Cerebellar nuclear complex (tissue), 1 donor: ENCODE measurements around the gene GRB10.

ENCODE experiments used
- DNase-seq, 2 experiments: peaks; one replicate each; lab custom pipeline; 2025; lab: John Stamatoyannopoulos, UW

GRB10 gene

GRCh38 chr7:50720295-50720694, 62.4 kb downstream of the GRB10 start:
- no peak for DNase-seq

GRCh38 chr7:50718876-50719275, 63.8 kb downstream of the GRB10 start:
- no peak for DNase-seq

GRCh38 chr7:50718311-50718710, 64.4 kb downstream of the GRB10 start:
- no peak for DNase-seq

- DNase-seq = no peak
Observed at GRCh38 chr7:50717181-50717580, 65.5 kb downstream of the GRB10 start.

GRCh38 chr7:50714857-50715256, 67.8 kb downstream of the GRB10 start:
- DNase-seq = no peak

GRCh38 chr7:50713123-50713965, 69.4 kb downstream of the GRB10 start:
- DNase-seq = no peak

- no peak for DNase-seq
Observed at GRCh38 chr7:50712252-50713122, 70.2 kb downstream of the GRB10 start.

- no peak for DNase-seq
Observed at GRCh38 chr7:50711271-50712175, 71.2 kb downstream of the GRB10 start.

- DNase-seq = peak; percentile 60 to 78
Observed at GRCh38 chr7:50710441-50711154, 72.1 kb downstream of the GRB10 start.

GRCh38 chr7:50709151-50709550, 73.5 kb downstream of the GRB10 start:
- DNase-seq = no peak

- no peak for DNase-seq
Observed at GRCh38 chr7:50707236-50708006, 75.3 kb downstream of the GRB10 start.

GRCh38 chr7:50706469-50706937, 76.2 kb downstream of the GRB10 start:
- no peak for DNase-seq

GRCh38 chr7:50704844-50705243, 77.9 kb downstream of the GRB10 start:
- DNase-seq = no peak

GRCh38 chr7:50703654-50704053, 79.0 kb downstream of the GRB10 start:
- no peak for DNase-seq

- DNase-seq = no peak
Observed at GRCh38 chr7:50699143-50699542, 83.6 kb downstream of the GRB10 start.

- no peak for DNase-seq
Observed at GRCh38 chr7:50697748-50698147, 84.9 kb downstream of the GRB10 start.

GRCh38 chr7:50696810-50697582, 85.7 kb downstream of the GRB10 start:
- DNase-seq = no peak

- no peak for DNase-seq
Observed at GRCh38 chr7:50695026-50695425, 87.7 kb downstream of the GRB10 start.

GRCh38 chr7:50693455-50694130, 89.1 kb downstream of the GRB10 start:
- DNase-seq = no peak
